Measurements from ENCODE around the gene TINAG. TPM values are rescaled to one million over a fixed set of nuclear protein-coding genes. Genes with fewer than 3 reads are reported as not detected.

TINAG gene
- polyA plus RNA-seq, 3 donors: not detected

DNA sequence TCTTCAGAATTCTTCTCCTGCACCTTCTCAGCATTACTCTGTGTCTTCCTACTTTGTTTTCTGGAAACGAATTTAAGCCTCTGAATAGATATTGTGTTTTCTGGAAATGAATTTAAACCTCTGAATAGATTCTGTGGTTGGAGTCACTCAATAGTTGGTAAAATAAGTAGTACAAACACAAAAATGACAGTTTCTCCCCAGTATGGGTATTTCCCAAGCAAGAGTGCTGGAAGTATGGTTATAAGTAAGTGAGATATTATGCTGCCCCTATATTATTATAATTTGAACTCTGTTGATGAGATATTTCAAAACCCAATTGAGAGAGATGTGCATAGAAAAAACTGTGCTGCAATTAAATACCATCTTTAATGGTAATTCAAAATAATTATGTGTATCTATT, 94.9 kb downstream of the TINAG start:
- 50 to 68% (median 60%) methylated on average over 1 of the region's 1 CpG for WGBS, 3 donors
- no peak overlapping the region for H3K27ac ChIP-seq (ENCODE audit: low read depth, low read length)

DNA sequence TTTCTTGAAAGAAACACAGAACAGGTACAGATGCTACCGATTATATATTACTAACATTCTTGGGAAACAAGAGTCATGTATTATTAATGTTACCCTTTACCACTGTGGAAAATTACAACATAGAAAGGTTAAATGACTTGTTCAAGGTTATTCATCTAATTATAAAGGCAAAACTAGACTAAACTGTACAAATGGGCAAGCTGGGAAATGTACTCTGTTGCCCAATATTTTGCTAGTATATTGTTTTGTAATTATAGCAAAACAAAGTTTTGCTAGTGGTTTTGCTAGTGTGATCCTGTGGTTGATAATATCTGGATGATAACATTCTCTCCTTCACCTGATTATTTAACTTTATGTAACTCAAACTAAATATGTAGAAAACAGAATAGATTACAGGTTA, 96.5 kb downstream of the TINAG start:
- H3K27ac ChIP-seq (ENCODE audit: low read depth, low read length): no peak overlapping the region
- 40 to 69% (median 68%) methylated on average over 1 of the region's 1 CpG for WGBS, 3 donors

- 57 to 80% (median 78%) methylated on average over 1 of the region's 1 CpG for WGBS, 3 donors
- no peak overlapping the region for H3K27ac ChIP-seq (ENCODE audit: low read depth, low read length)
Measured at GRCh38 chr6:54411767-54412166, 103.5 kb downstream of the TINAG start.

DNA sequence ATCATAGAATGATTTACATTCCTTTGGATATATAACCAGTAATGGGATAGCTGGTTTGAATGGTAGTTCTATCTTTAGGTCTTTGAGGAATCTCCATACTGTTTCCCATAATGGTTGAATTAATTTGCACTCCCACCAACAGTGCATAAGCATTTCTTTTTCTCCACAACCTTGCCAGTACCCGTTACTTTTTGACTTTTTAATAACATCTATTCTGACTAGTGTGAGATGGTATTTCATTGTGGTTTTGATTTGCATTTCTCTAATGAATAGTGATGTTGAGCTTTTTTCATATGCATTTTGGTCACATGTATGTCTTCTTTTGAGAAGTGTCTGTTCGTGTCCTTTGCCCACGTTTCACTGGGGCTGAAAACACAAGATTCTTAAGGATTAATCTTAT, 107.3 kb downstream of the TINAG start:
- 75 to 87% (median 83%) methylated on average over 3 of the region's 3 CpGs for WGBS, 3 donors
- H3K27ac ChIP-seq (ENCODE audit: low read depth, low read length): no peak overlapping the region

DNA sequence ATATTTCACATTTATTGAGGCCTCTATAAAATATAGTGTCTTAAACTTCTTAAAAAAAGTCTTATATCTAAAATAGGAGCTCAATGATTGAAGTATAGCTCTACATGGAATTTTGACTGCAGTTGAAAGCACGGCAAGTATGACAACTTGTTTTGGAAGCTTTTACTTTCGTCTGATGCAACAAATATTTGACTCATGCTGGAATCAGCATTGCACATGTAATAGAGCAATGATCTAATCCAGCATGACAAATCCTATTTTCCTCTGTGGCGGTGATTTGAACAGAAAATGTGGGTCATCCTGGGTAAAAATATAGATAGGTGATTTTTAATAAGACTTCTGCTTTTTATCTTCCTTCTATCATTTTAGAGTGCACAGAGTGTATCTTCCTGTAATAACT, 111.6 kb downstream of the TINAG start:
- 57 to 62% (median 58%) methylated on average over 3 of the region's 3 CpGs for WGBS, 3 donors
- no peak overlapping the region for H3K27ac ChIP-seq (ENCODE audit: low read depth, low read length)

GRCh38 chr6:54426995-54427394, 118.8 kb downstream of the TINAG start:
- no peak overlapping the region for H3K27ac ChIP-seq (ENCODE audit: low read depth, low read length)

DNA sequence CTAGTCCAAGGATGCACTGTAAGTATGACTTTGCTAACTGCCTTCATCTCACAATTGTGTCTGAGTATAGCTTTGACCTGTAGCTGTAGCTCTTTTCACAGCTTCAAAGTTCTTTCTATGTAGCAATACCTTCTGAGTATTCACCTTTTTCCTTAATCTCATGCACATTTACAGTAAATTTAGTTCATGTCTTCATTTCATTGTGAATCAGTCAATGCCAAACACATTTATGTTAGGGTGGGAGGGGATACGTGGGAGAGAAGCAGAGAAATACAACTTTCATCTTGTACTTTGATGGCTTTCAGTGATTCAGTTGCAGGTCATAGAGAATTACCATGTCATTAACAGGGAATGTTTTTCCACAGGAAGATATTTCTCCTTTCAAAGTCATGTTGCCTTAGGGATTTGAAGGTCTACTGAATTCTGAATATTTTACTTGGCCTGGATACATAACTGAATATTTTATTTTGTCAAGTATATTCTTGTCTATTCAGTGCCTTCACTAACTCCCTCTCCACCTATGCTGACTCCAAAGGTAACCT, 119.2 kb downstream of the TINAG start:
- WGBS, 3 donors: 61 to 70% (median 68%) methylated on average over 1 of the region's 1 CpG
- no peak overlapping the region for H3K27ac ChIP-seq (ENCODE audit: low read depth, low read length)

GRCh38 chr6:54428431-54428830, 120.2 kb downstream of the TINAG start:
- no peak overlapping the region for H3K27ac ChIP-seq (ENCODE audit: low read depth, low read length)
- 63 to 75% (median 69%) methylated on average over 1 of the region's 1 CpG for WGBS, 3 donors

DNA sequence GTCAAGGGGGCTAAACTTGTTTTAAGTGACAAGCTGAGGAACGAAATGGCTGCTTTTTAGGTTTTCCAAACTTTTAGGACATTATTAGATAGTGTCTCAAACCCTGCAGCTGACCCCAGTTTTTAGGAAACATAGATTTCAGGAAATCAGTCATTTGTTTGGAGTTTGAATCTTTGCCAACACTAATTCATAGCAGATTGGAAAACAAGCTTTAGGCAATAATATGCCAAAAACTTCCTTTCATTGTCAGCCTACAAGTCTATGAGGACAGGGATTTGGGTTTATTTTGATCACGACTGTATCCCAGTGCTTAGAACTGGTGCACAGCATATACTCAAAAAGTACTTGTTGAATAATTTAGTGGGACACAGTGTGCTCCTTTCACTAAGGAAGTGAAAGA, 123.2 kb downstream of the TINAG start:
- 41 to 53% (median 43%) methylated on average over 2 of the region's 2 CpGs for WGBS, 3 donors
- no peak overlapping the region for H3K27ac ChIP-seq (ENCODE audit: low read depth, low read length)

Other genes starting within 250 kb of the TINAG start
- gene MLIP, start 197.0 kb upstream of the TINAG start, polyA plus RNA-seq: 1 to 10 TPM in 2 of 3 donors, under 1 TPM in 1; 0.98 to 2.0 (median 1.2) TPM